ENCODE measurements around the gene FGFR2. TPM values are rescaled to one million over a fixed set of nuclear protein-coding genes. Genes with fewer than 3 reads are reported as not detected.

FGFR2 gene
- total RNA-seq, 1 donor from 2014 or later: not detected

GRCh38 chr10:121459622-121460453 is 138.4 kb downstream of the FGFR2 start:
- DNase-seq (ENCODE audit: low read depth): no peak

DNA sequence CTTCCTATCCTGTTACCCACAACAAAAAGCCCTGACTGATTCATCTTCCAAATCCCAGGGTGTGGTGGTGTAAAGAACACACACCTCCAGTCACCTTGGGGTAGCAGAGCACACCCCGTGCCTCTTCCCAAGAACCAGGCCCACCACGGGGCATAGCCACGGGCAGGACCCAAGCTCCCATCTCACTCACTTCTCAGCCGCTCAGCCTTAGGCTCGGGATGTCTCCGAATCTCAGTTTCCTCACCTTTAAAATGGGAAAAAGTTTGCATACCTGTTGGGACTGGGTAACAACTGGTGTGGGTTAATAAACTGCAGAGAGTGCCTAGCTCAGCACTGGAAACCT is 139.0 kb downstream of the FGFR2 start:
- no peak for DNase-seq (ENCODE audit: low read depth)

GRCh38 chr10:121457729-121458128 is 140.5 kb downstream of the FGFR2 start:
- no peak for DNase-seq (ENCODE audit: low read depth)

- DNase-seq (ENCODE audit: low read depth): no peak
These were observed 142.9 kb downstream of the FGFR2 start for GRCh38 chr10:121455377-121455776.

- no peak for DNase-seq (ENCODE audit: low read depth)
These were observed 143.5 kb downstream of the FGFR2 start for GRCh38 chr10:121454781-121455180.

DNA sequence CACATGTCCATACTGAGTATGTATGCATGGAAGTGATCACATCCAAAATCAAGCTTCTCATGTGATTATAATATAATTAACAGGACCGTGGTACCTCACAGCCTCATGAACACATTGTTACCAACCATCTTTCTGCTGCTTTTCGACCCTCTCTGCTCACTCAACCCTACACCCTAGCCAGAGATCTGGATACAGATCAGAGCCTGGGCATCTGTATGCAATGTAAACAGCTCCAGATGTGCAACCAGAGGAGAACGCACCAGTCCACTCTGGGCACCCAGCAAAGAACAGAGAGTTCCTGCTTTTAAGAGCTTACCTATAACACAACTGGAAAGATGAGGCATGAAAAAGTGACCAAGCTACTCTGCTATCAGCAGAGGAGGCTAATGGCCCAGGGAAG is 145.1 kb downstream of the FGFR2 start:
- DNase-seq (ENCODE audit: low read depth): no peak

GRCh38 chr10:121452581-121452980 is 145.7 kb downstream of the FGFR2 start:
- DNase-seq (ENCODE audit: low read depth): no peak

- no peak for DNase-seq (ENCODE audit: low read depth)
These were observed 148.0 kb downstream of the FGFR2 start for GRCh38 chr10:121450247-121450646.

DNA sequence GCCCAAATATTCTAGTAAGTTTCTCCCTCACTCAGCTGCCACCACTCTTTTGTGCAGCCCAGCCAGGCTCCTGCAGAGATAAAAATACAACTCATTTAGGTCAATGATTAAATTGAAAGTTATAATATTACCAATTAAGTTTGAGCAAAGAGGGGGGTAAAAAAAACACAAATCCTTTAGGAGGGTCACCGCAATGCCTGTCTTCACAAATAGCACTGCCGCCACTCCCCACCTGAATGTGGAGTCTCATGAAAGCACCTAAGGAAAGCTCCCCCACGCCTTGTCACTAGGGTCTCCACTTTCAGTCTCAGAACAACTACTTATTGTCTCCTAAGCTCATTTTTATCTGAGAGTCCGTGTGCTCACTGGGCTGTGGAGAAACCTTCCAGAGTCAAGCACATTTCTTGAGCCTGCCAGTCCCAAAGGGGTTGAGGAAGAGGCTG is 148.7 kb downstream of the FGFR2 start:
- DNase-seq (ENCODE audit: low read depth): no peak

DNA sequence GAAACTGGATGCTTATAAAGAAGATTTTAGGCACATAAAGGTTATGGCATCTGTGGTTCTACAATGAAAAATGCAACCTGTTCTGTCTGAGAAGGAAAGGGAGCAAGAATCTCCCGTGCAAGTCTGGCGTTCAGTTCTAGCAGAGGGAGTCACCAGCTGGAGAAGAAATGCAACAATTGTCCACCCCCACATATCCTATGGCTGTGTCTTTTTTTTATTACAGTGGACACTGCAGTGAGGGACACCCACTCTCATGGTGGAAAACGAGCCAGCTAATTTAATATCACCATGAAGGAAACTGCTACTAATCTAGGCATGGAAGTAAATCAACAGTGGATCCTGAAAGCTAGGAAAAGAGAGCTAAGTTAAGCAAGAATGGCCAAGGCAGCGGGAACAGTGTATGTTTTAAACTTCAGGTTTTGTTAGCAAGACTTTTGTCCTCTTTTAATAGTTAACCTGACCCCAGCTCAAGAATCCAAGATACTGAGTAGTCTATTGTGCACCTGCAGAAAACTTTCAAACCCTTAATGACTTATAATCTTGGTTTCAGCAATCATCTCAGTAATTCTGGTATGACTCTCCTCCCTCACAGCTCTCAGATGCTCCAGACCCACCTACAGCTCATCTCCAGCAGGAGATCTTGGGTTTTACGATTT is 149.3 kb downstream of the FGFR2 start:
- no peak for DNase-seq (ENCODE audit: low read depth)

DNA sequence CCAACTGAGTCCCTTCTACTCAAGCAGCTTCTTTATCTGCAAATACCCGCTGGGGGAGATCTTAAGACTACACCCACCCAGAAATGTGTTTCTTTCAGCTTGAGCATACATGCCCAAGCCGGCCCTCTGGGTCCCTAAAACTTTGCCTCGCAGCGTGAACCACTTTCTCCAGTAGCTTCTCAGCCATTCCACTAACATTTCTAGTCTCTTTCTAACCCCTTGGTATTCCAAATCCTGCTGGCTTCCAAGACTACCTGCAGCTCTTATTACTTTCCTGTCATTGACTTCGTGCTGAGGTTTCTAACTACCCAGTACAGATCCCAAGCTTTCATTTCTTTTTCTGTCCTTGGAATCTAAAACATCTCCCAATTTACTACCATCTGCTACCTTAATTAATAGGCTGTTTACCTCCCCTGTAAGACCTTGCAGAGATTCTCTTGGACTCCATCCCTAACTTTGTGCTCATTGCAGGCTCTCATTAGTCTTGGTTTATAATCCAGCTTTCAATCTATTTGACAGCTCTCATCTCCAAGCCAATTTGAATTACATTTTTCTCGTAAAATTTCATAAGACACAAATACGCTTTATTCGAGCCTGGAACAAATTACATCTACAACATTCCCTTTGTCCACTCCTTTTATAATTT is 153.6 kb downstream of the FGFR2 start:
- no peak for DNase-seq (ENCODE audit: low read depth)

DNA sequence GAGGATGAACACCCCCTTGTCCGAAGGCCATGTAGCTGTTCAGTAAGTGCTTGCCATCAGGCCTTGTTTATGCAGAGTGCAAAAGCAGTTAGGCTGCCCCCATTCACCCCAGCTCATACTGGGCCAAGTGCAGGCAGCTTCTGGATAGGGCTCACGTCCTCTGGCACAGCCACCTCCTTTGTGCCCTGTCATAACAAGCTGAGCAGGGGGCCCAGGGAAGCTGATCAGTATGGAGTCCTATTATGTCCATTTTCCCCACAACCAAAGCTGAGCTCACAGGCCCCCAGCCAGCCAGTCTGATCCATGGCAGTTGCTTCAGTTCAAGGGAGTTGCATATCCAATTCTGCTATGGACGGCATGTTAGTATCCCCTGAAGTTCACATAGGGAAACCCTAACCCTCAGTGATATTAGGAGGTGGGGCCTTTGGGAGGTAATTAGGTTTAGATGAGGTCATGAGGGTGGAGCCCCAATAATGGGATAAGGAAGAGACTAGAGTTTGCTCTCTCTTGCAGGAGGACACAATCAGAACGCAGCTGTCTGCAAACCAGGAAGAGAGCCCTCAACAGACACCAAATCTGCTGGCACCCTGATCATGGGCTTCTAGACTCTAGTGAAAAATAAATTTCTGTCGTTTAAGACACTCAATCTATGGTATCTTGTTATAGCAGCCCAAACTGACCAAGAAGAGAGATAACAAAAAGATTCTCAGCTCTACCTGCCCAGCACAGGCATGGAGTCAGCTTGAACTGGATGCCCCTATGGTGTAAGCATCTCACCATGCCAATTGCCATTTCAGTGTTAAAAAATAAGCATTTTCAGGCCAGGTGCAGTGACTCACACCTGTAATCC is 155.9 kb downstream of the FGFR2 start:
- no peak for DNase-seq (ENCODE audit: low read depth)

DNA sequence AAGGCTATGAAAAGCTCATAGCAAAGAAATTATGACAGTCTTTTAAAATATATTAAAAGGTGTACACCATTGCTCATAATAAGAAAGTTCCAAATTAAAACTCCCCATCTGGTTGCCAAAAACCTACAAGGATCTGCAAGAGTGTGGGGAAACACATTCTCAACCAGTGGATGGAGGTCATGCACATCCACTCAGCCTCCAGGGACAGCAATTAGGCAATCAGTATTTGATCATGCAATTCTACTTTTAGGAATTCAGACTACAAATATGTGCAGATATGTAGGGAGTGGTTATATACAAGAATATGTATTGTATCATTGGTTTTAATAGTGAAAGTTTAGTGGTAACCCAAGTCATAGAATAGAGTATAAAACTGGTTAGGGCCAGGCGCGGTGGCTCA is 157.8 kb downstream of the FGFR2 start:
- no peak for DNase-seq (ENCODE audit: low read depth)

GRCh38 chr10:121438333-121438732 is 159.9 kb downstream of the FGFR2 start:
- DNase-seq (ENCODE audit: low read depth): no peak

GRCh38 chr10:121437596-121437995 is 160.6 kb downstream of the FGFR2 start:
- DNase-seq (ENCODE audit: low read depth): no peak

DNA sequence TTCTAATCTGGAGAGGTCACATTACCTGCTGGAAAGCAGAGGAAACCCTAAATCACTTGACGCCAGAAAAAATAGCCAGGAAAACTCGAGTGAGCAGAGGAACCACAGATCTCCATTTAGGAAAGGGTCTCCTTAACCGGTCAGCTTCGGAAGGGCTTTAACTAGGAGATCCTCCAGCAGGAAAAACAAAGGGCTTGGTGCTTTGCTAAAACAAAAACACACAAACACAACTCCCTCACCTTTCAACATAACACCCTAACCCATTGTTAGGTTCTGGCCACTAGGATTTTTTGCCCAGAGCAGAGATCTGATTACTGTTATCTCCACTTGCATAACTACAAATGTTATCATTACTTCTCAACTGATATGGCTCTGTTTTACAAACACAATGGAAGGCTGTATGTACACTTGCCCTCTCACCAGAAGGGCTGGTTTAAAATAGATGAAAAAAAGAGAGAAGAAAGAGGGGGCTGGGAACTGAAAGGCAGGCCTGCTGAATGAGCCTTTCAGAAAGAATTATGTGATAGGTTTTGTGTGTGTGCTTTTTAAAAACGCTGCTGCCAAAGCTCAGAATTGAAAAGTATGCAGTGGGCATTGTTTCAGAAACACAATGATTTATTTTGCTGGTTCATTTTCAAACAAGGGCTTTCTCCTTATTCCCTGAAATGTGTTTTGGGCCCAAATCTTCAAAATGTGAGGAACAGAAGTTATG is 161.5 kb downstream of the FGFR2 start:
- DNase-seq (ENCODE audit: low read depth): no peak

DNA sequence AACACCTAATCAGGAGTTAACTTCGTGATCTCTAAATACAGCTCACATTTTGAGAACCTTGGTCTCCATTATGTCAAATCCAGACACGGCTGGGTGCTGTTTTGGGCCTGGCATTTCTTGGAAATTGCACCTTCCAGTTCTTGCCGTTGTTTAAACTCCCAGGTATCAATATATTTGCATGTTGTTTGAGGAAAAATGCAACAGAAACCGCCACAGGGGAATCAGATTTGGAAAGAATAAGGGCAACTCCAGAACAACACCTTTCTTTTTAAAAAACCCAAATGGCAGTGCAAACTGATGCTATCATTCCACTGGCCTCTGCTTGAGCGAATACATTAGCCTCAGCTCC is 162.0 kb downstream of the FGFR2 start:
- no peak for DNase-seq (ENCODE audit: low read depth)

- no peak for DNase-seq (ENCODE audit: low read depth)
These were observed 163.0 kb downstream of the FGFR2 start for GRCh38 chr10:121435099-121435875.

DNA sequence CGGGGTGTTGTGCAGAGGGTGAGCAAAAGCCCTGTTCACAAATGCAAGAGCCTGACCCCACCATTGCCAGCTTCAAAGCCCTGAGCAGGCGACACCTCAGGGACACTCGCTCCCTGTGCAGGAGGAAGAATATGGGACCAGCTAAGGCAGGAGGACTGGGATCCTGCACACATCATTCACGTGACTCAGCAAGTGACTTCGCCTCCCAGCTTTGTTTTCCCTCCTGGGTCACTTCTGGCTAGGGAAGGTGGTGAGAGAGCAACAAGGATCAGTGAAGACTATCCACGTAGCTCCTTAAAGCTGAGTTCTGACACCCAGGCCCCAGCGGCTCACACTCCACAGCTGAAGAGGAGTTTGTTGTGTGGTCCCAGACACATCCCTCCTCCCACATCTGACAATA is 164.3 kb downstream of the FGFR2 start:
- no peak for DNase-seq (ENCODE audit: low read depth)

GRCh38 chr10:121428867-121429266 is 169.4 kb downstream of the FGFR2 start:
- no peak for DNase-seq (ENCODE audit: low read depth)
